ENCODE results near the gene ARL6IP4. TPM values are rescaled to one million over a fixed set of nuclear protein-coding genes. Genes with fewer than 3 reads are reported as not detected.

ARL6IP4 gene
- total RNA-seq, 1 experiment from 2014 or later = 132 TPM

GRCh38 chr12:123005081-123005626 lies 24.7 kb downstream of the ARL6IP4 start:
- no peak overlapping the region for H3K9ac ChIP-seq (ENCODE audit: extremely low read depth, insufficient read length, low read length)
- no peak overlapping the region for H3T11ph ChIP-seq (ENCODE audit: low read length)

More at GRCh38 chr12:123005081-123005626, 24.7 kb downstream of the ARL6IP4 start:
- Histone ChIP-seq H3K14ac (ENCODE audit: insufficient read depth, low read length) (no peak overlapping the region; the same call in 1 of the 2 replicates), H4K91ac (ENCODE audit: insufficient read length, low read depth, low read length) (no peak overlapping the region), H3K4me1 (ENCODE audit: insufficient read depth, low read length) (no peaks in the 10 kb centered on the region), H3K23me2 (ENCODE audit: insufficient read length, low read depth, low read length, poor library complexity, severe bottlenecking) (no peaks in the 10 kb centered on the region), H2BK15ac (ENCODE audit: low read depth, low read length) (no peak overlapping the region), H4K8ac (replicated peaks; ENCODE audit: insufficient read length, low read depth, low read length) (no peak overlapping the region), H2BK5ac (ENCODE audit: insufficient read length, low read length) (no peak overlapping the region), H4K20me1 (ENCODE audit: control insufficient read depth, insufficient read depth, insufficient read length) (no peaks in the 10 kb centered on the region), H3K9me3 (ENCODE audit: control insufficient read depth, low read depth, low read length) (no peaks in the 10 kb centered on the region), H3K79me1 (ENCODE audit: insufficient read depth, low read depth, low read length, poor library complexity, severe bottlenecking) (no peaks in the 10 kb centered on the region), H3K27ac (ENCODE audit: insufficient read length, low read depth, low read length) (no peak overlapping the region), H3K18ac (ENCODE audit: insufficient read length, low read depth, low read length) (no peak overlapping the region), H3K27me3 (ENCODE audit: insufficient read depth, low read length) (no peaks in the 10 kb centered on the region), H2BK12ac (ENCODE audit: insufficient read length, low read depth, low read length) (no peak overlapping the region), H3K23ac (ENCODE audit: insufficient read length, low read depth, low read length) (no peak overlapping the region), H3K4me2 (ENCODE audit: insufficient read depth, insufficient read length, low read length) (no peak overlapping the region), H2AK5ac (ENCODE audit: insufficient read length, low read length) (no peak overlapping the region), H3K56ac (ENCODE audit: insufficient read length, low read depth, low read length) (no peak overlapping the region), H2AFZ (ENCODE audit: low read length) (no peak overlapping the region), H2BK120ac (ENCODE audit: low read depth, low read length, poor library complexity, severe bottlenecking) (no peak overlapping the region), H4K5ac (ENCODE audit: insufficient read length, low read depth, low read length) (no peak overlapping the region), H2BK20ac (ENCODE audit: low read depth, low read length, poor library complexity, severe bottlenecking) (no peak overlapping the region), H3K4ac (ENCODE audit: low read depth, low read length) (no peak overlapping the region), H3K79me2 (ENCODE audit: insufficient read depth, low read length) (no peaks in the 10 kb centered on the region)
- TF ChIP-seq CTCF (conservative IDR thresholded peaks at IDR 0.05) = no peak
- H3K27me3 Mint-ChIP-seq (ENCODE audit: low read depth) = peaks cover 2% of the 10 kb centered on the region
- peak overlapping the region in 1 of 3 experiments; percentile 67; a peak in 1 of 7 replicates for H3K27ac Mint-ChIP-seq
- WGBS (ENCODE audit: extremely low coverage, insufficient read length, low lambda C conversion rate) = no CpG with 5 or more reads among the region's 22 CpGs
- no peaks in the 10 kb centered on the region for H3K36me3 Mint-ChIP-seq (ENCODE audit: insufficient read depth in 1 of 3, low read depth in 3 of 3)
- no peaks in the 10 kb centered on the region for H3K9me3 Mint-ChIP-seq
- DNase-seq = no peak
- H3K4me1 Mint-ChIP-seq = no peaks in the 10 kb centered on the region
- H3K4me3 Mint-ChIP-seq = no peak overlapping the region
